Measurements from ENCODE around the gene SLC48A1. TPM values are rescaled to one million over a fixed set of nuclear protein-coding genes. Genes with fewer than 3 reads are reported as not detected.
A peak's percentile ranks its signal among the peaks of the same experiment; 100 is the strongest.

The SLC48A1 gene
- total RNA-seq, 1 experiment from 2014 or later, result 19.4 TPM

GRCh38 chr12:47818007-47818376, 45.0 kb downstream of the SLC48A1 start:
- intact Hi-C loops (cut with micrococcal nuclease), result loop anchor here (5.0 kb wide), 1 partner anchor 41 kb away; no protein-coding TSS in a partner anchor
- H3K4me1 Mint-ChIP-seq (ENCODE audit: insufficient read depth, unreplicated experiment), result peaks cover 71% of the 10 kb centered on the region
- POLR2A ChIA-PET, result interaction anchor here (0.8 to 5.9 kb wide), 6 partner anchors 9 to 42 kb away, joined by 4 to 110 read pairs (median 5); no protein-coding TSS in a partner anchor
- peak overlapping the region; percentile 98 for H3K4me3 Mint-ChIP-seq (ENCODE audit: unreplicated experiment)
- peak overlapping the region; percentile 78 for H3K27ac Mint-ChIP-seq (ENCODE audit: low read depth, unreplicated experiment)
- H3K9me3 Mint-ChIP-seq (ENCODE audit: unreplicated experiment), result no peaks in the 10 kb centered on the region
- no TSS peak for BruUV-seq (replicated peaks)
- DNase-seq (ENCODE audit: unreplicated experiment), result no peak
- H3K27me3 Mint-ChIP-seq (ENCODE audit: insufficient read depth, unreplicated experiment), result no peaks in the 10 kb centered on the region
- no peaks in the 10 kb centered on the region for H3K36me3 Mint-ChIP-seq (ENCODE audit: insufficient read depth, unreplicated experiment)
- TF ChIP-seq CTCF (IDR thresholded peaks at IDR 0.05; ENCODE audit: unreplicated experiment), result no peak
- CTCF ChIA-PET, result interaction anchor here (1.0 to 4.2 kb wide), 16 partner anchors 9 to 132 kb away, joined by 3 to 33 read pairs (median 5); partner anchors contain the start of gene RPAP3

- intact Hi-C loops (cut with micrococcal nuclease), result loop anchor here (5.0 kb wide), 1 partner anchor 41 kb away; no protein-coding TSS in a partner anchor
Observed at GRCh38 chr12:47818467-47819137, 45.6 kb downstream of the SLC48A1 start.

GRCh38 chr12:47819138-47819895, 46.3 kb downstream of the SLC48A1 start:
- CTCF ChIA-PET, result interaction anchor here (0.7 to 4.2 kb wide), 12 partner anchors 10 to 139 kb away, joined by 3 to 33 read pairs (median 7); no protein-coding TSS in a partner anchor
- Mint-ChIP-seq H3K4me1 (ENCODE audit: insufficient read depth, unreplicated experiment) (peaks cover 73% of the 10 kb centered on the region), H3K27me3 (ENCODE audit: insufficient read depth, unreplicated experiment) (no peaks in the 10 kb centered on the region), H3K4me3 (ENCODE audit: unreplicated experiment) (peak overlapping the region; percentile 98), H3K9me3 (ENCODE audit: unreplicated experiment) (no peaks in the 10 kb centered on the region), H3K27ac (ENCODE audit: low read depth, unreplicated experiment) (peak overlapping the region; percentile 78), H3K36me3 (ENCODE audit: insufficient read depth, unreplicated experiment) (no peaks in the 10 kb centered on the region)
- intact Hi-C loops (cut with micrococcal nuclease), result loop anchor here (5.0 kb wide), 1 partner anchor 42 kb away; no protein-coding TSS in a partner anchor
- peak; percentile 17 for TF ChIP-seq CTCF (IDR thresholded peaks at IDR 0.05; ENCODE audit: unreplicated experiment)
- POLR2A ChIA-PET, result interaction anchor here (0.6 to 5.9 kb wide), 15 partner anchors 11 to 144 kb away, joined by 3 to 110 read pairs (median 5); partner anchors contain the start of genes TMEM106C and VDR
- BruUV-seq (replicated peaks), result no TSS peak
- no peak for DNase-seq (ENCODE audit: unreplicated experiment)

More at GRCh38 chr12:47818467-47819137, 45.6 kb downstream of the SLC48A1 start:
- no peak for TF ChIP-seq CTCF (IDR thresholded peaks at IDR 0.05; ENCODE audit: unreplicated experiment)
- ChIA-PET POLR2A (interaction anchor here (0.7 to 5.9 kb wide), 9 partner anchors 8 to 145 kb away, joined by 3 to 110 read pairs (median 4); partner anchors contain the start of gene TMEM106C), CTCF (interaction anchor here (0.7 to 4.2 kb wide), 12 partner anchors 10 to 131 kb away, joined by 3 to 33 read pairs (median 6); partner anchors contain the start of gene RPAP3)
- Mint-ChIP-seq H3K36me3 (ENCODE audit: insufficient read depth, unreplicated experiment) (no peaks in the 10 kb centered on the region), H3K27ac (ENCODE audit: low read depth, unreplicated experiment) (peak overlapping the region; percentile 78), H3K4me3 (ENCODE audit: unreplicated experiment) (peak overlapping the region; percentile 98), H3K9me3 (ENCODE audit: unreplicated experiment) (no peaks in the 10 kb centered on the region), H3K27me3 (ENCODE audit: insufficient read depth, unreplicated experiment) (no peaks in the 10 kb centered on the region), H3K4me1 (ENCODE audit: insufficient read depth, unreplicated experiment) (peaks cover 71% of the 10 kb centered on the region)
- DNase-seq (ENCODE audit: unreplicated experiment), result peak; percentile 45
- BruUV-seq (replicated peaks), result no TSS peak
